Neural cell (in vitro differentiated cells): ENCODE results near the gene CTNNA2. TPM values are rescaled to one million over a fixed set of nuclear protein-coding genes. Genes with fewer than 3 reads are reported as not detected.

Source experiments
- H2AFZ ChIP-seq: fragments of 200-600, 300-800 bp; sonication (generic), shearing (Covaris generic); 2 replicates; pipeline ENCODE4 v1.6.0; 2014; ENCODE audit warnings: low read depth, mild to moderate bottlenecking, antibody characterized with exemption, low read length, moderate library complexity
- H3F3A ChIP-seq: fragments of 200-600 bp; shearing (Covaris generic); 2 replicates; pipeline ENCODE4 v1.6.1; 2016; ENCODE audit warnings: mild to moderate bottlenecking, moderate library complexity, mixed read lengths, antibody characterized with exemption, low read length; ENCODE audit not compliant: insufficient read depth, poor library complexity, severe bottlenecking
- H3K27ac ChIP-seq: fragments of 200-600, 300-800 bp; sonication (generic), shearing (Covaris generic); 2 replicates; pipeline ENCODE4 v1.5.1; 2014; ENCODE audit warnings: mild to moderate bottlenecking, low read length, moderate library complexity
- H3K27me3 ChIP-seq: fragments of 300-800, 200-600 bp; sonication (generic), shearing (Covaris generic); 2 replicates; pipeline ENCODE4 v1.6.0; 2014; ENCODE audit warnings: mild to moderate bottlenecking, low read depth, low read length, moderate library complexity; ENCODE audit not compliant: insufficient read depth
- H3K36me3 ChIP-seq: fragments of 300-800, 200-600 bp; sonication (generic), shearing (Covaris generic); 2 replicates; pipeline ENCODE4 v1.5.1; 2014; ENCODE audit warnings: mild to moderate bottlenecking, antibody characterized with exemption, low read length, moderate library complexity; ENCODE audit not compliant: insufficient read depth
- H3K4me2 ChIP-seq: fragments of 300-800, 200-600 bp; sonication (generic), shearing (Covaris generic); 2 replicates; pipeline ENCODE4 v1.6.0; 2014; ENCODE audit warnings: mild to moderate bottlenecking, low read length
- H3K4me3 ChIP-seq: fragments of 300-800, 200-600 bp; sonication (generic), shearing (Covaris generic); 2 replicates; pipeline ENCODE4 v1.5.1; 2014; ENCODE audit warnings: mild to moderate bottlenecking, low read length, moderate library complexity
- H3K79me2 ChIP-seq: fragments of 200-600 bp; shearing (Covaris generic); replicated peaks from 2 replicates; pipeline ENCODE4 v1.6.0; 2014; ENCODE audit warnings: mild to moderate bottlenecking, low read length, moderate library complexity; ENCODE audit not compliant: insufficient read depth
- H3K9ac ChIP-seq: fragments of 300-800, 200-600 bp; sonication (generic), shearing (Covaris generic); 2 replicates; pipeline ENCODE4 v1.6.1; 2016; ENCODE audit warnings: mild to moderate bottlenecking, low read length, mixed read lengths
- H3K9me2 ChIP-seq: fragments of 200-600 bp; shearing (Covaris generic); 2 replicates; pipeline ENCODE4 v1.6.1; 2016; ENCODE audit warnings: mild to moderate bottlenecking, low read length, mixed read lengths; ENCODE audit not compliant: insufficient read depth
- H3K9me3 ChIP-seq: fragments of 200-600, 300-800 bp; sonication (generic), shearing (Covaris generic); 2 replicates; pipeline ENCODE4 v1.6.1; 2016; ENCODE audit warnings: mild to moderate bottlenecking, mixed run types, low read length, moderate library complexity, mixed read lengths
- H4K20me1 ChIP-seq: fragments of 200-600 bp; shearing (Covaris generic); 2 replicates; pipeline ENCODE4 v1.6.1; 2016; ENCODE audit warnings: mild to moderate bottlenecking, mixed run types; ENCODE audit not compliant: insufficient read depth
- CTCF ChIP-seq: fragments of 450-650 bp; IDR thresholded peaks from 2 replicates; pipeline ENCODE4 v1.5.1; 2014; ENCODE audit warnings: antibody characterized with exemption, mild to moderate bottlenecking, moderate library complexity; ENCODE audit not compliant: poor library complexity, severe bottlenecking
- EP300 ChIP-seq: fragments of 450-650 bp; conservative IDR thresholded peaks from 2 replicates; pipeline ENCODE4 v1.6.1; 2014; ENCODE audit warnings: antibody characterized with exemption, mild to moderate bottlenecking, moderate library complexity; ENCODE audit not compliant: poor library complexity, severe bottlenecking
- EZH2 ChIP-seq: fragments of 200-600, 300-800 bp; shearing (Covaris generic), sonication (generic); IDR thresholded peaks from 2 replicates; pipeline ENCODE4 v1.6.1; 2014; ENCODE audit warnings: antibody characterized with exemption, low read length, borderline replicate concordance, mild to moderate bottlenecking; ENCODE audit not compliant: insufficient read depth, poor library complexity, severe bottlenecking
- MXI1 ChIP-seq: fragments of 450-650 bp; conservative IDR thresholded peaks from 2 replicates; pipeline ENCODE4 v1.6.1; 2014; ENCODE audit warnings: antibody characterized with exemption, mild to moderate bottlenecking; ENCODE audit not compliant: poor library complexity, severe bottlenecking
- POLR2AphosphoS5 ChIP-seq: IDR thresholded peaks from 2 replicates; pipeline ENCODE4 v1.6.1; 2012
- RAD21 ChIP-seq: fragments of 450-650 bp; conservative IDR thresholded peaks from 2 replicates; pipeline ENCODE4 v1.6.1; 2014; ENCODE audit warnings: antibody characterized with exemption, mild to moderate bottlenecking, moderate library complexity
- REST ChIP-seq: IDR thresholded peaks from 2 replicates; pipeline ENCODE4 v1.6.1; 2012; ENCODE audit warnings: borderline replicate concordance
- SMC3 ChIP-seq: fragments of 450-650 bp; conservative IDR thresholded peaks from 2 replicates; pipeline ENCODE4 v1.6.1; 2014; ENCODE audit warnings: antibody characterized with exemption, mild to moderate bottlenecking, moderate library complexity; ENCODE audit not compliant: poor library complexity
- TAF1 ChIP-seq: IDR thresholded peaks from 2 replicates; pipeline ENCODE4 v1.6.1; 2012; ENCODE audit warnings: low read depth
- polyA plus RNA-seq: library from polyadenylated mRNA; depleted of rRNA; stranded (reverse); fragments of >200 nt; gene quantifications from 2 replicates; pipeline ENCODE4 v1.2.3, GENCODE V29; 2014

Gene CTNNA2
- polyA plus RNA-seq, 1 donor from 2014 or later: 194 TPM

- TF ChIP-seq CTCF (no peak), RAD21 (no peak), MXI1 (no peak), SMC3 (no peak), EZH2 (no peak), POLR2AphosphoS5 (no peak), EP300 (no peak)
- H3K4me3 ChIP-seq: no peak overlapping the region
- no peaks in the 10 kb centered on the region for H3F3A ChIP-seq
- no peaks in the 10 kb centered on the region for H3K27me3 ChIP-seq
- H3K9me3 ChIP-seq: no peaks in the 10 kb centered on the region
- H3K9me2 ChIP-seq: no peaks in the 10 kb centered on the region
- H3K36me3 ChIP-seq: no peaks in the 10 kb centered on the region
- no peak overlapping the region for H3K27ac ChIP-seq
- H4K20me1 ChIP-seq: no peaks in the 10 kb centered on the region
- H2AFZ ChIP-seq: no peak overlapping the region
- H3K79me2 ChIP-seq: no peaks in the 10 kb centered on the region
- no peak overlapping the region for H3K9ac ChIP-seq
- H3K4me2 ChIP-seq: no peak overlapping the region
Observed at GRCh38 chr2:80242355-80242910, 729.6 kb downstream of the CTNNA2 start.

GRCh38 chr2:80244905-80245584, 732.2 kb downstream of the CTNNA2 start:
- H4K20me1 ChIP-seq: no peaks in the 10 kb centered on the region
- no peak overlapping the region for H3K4me2 ChIP-seq
- no peaks in the 10 kb centered on the region for H3K27me3 ChIP-seq
- H3F3A ChIP-seq: no peaks in the 10 kb centered on the region
- no peaks in the 10 kb centered on the region for H3K9me2 ChIP-seq
- no peaks in the 10 kb centered on the region for H3K36me3 ChIP-seq
- no peak overlapping the region for H3K9ac ChIP-seq
- H3K9me3 ChIP-seq: no peaks in the 10 kb centered on the region
- no peak overlapping the region for H3K27ac ChIP-seq
- no peak overlapping the region for H3K4me3 ChIP-seq
- no peak overlapping the region for H2AFZ ChIP-seq
- H3K79me2 ChIP-seq: no peaks in the 10 kb centered on the region
- TF ChIP-seq TAF1 (no peak), MXI1 (no peak), CTCF (no peak), EP300 (no peak), SMC3 (no peak), REST (no peak), POLR2AphosphoS5 (no peak), EZH2 (no peak), RAD21 (no peak)
